GM12878 (cell line): Measurements from ENCODE around the gene ILKAP. TPM values are rescaled to one million over a fixed set of nuclear protein-coding genes. Genes with fewer than 3 reads are reported as not detected.

ENCODE experiments used
- ATAC-seq: fragments of 200-7000 bp; cut with Tn5 transposase; 3 replicates; pipeline ENCODE4 v1.9.1; 2020; ENCODE audit warnings: mild to moderate bottlenecking, moderate library complexity
- BruUV-seq: library from RNA; stranded (reverse); fragments of 400-500 nt; replicated peaks from 2 replicates; lab custom pipeline; 2021; lab: Mats Ljungman, UMichigan
- CTCF ChIA-PET: fragments of 300-600 bp; sonication (Branson Sonifier 250); formaldehyde crosslinking; extraction: SDS; loops from one replicate; lab custom pipeline; 2021; ENCODE audit warnings: inconsistent platforms; lab: Yijun Ruan, JAX
- POLR2A ChIA-PET: fragments of 350-600 bp; formaldehyde crosslinking; extraction: SDS; loops from one replicate; lab custom pipeline; 2021; ENCODE audit warnings: inconsistent platforms; lab: Charles Lee
- RAD21 ChIA-PET: fragments of 300-600 bp; sonication (Branson Sonifier 250); formaldehyde crosslinking; loops from one replicate; lab custom pipeline; 2023; ENCODE audit warnings: antibody characterized with exemption; ENCODE audit not compliant: unreplicated experiment; lab: Charles Lee
- SMC1A ChIA-PET: fragments of 300-600 bp; sonication (Branson Sonifier 250); formaldehyde crosslinking; loops from one replicate; lab custom pipeline; 2023; ENCODE audit not compliant: unreplicated experiment, uncharacterized antibody; lab: Charles Lee
- DNase-seq: peaks from one replicate; pipeline ENCODE4 v3.0.0-alpha.2; 2011; ENCODE audit warnings: low read depth, low spot score
- FAIRE-seq: peaks from 3 replicates; lab custom pipeline; 2011; peaks lifted over from hg19 to GRCh38; lab: Jason Lieb, UNC
- H2AFZ ChIP-seq: 2 replicates; pipeline ENCODE4 v1.6.0; 2011; ENCODE audit warnings: low read depth, low read length, control low read depth; ENCODE audit not compliant: control insufficient read depth
- H3K27ac ChIP-seq: 2 replicates; pipeline ENCODE4 v1.5.1; 2011; ENCODE audit warnings: control low read depth; ENCODE audit not compliant: control insufficient read depth, insufficient read depth
- H3K27me3 ChIP-seq, 2 experiments: replicated peaks in 1 of 2; 2 replicates each; pipeline versions ENCODE4 v1.6.0 to v1.6.1; 2011; ENCODE audit warnings: low read length in 1 of 2; ENCODE audit not compliant: control insufficient read depth in 2 of 2, insufficient read depth in 2 of 2
- H3K36me3 ChIP-seq, 2 experiments: 2 replicates each; pipeline ENCODE4 v1.5.1; 2011; ENCODE audit warnings: low read length in 1 of 2; ENCODE audit not compliant: control insufficient read depth in 2 of 2, insufficient read depth in 2 of 2
- H3K4me1 ChIP-seq: 2 replicates; pipeline ENCODE4 v1.6.1; 2011; ENCODE audit warnings: mild to moderate bottlenecking, low read length, moderate library complexity, mixed read lengths; ENCODE audit not compliant: control insufficient read depth, insufficient read depth
- H3K4me2 ChIP-seq: 2 replicates; pipeline ENCODE4 v1.6.0; 2011; ENCODE audit warnings: control low read depth; ENCODE audit not compliant: control insufficient read depth, insufficient read depth
- H3K4me3 ChIP-seq: fragments of 200-600 bp; sonication (generic); 2 replicates; pipeline ENCODE4 v1.5.1; 2016
- H3K79me2 ChIP-seq: 2 replicates; pipeline ENCODE4 v1.6.0; 2011; ENCODE audit warnings: low read length; ENCODE audit not compliant: control insufficient read depth, insufficient read depth
- H3K9ac ChIP-seq: 2 replicates; pipeline ENCODE4 v1.8.0; 2011; ENCODE audit warnings: low read length, control low read depth, mixed read lengths; ENCODE audit not compliant: control insufficient read depth, insufficient read depth
- H3K9me3 ChIP-seq: replicated peaks from 3 replicates; pipeline ENCODE4 v1.5.1; 2011; ENCODE audit warnings: mild to moderate bottlenecking, low read length; ENCODE audit not compliant: control insufficient read depth, insufficient read depth
- H4K20me1 ChIP-seq: 2 replicates; pipeline ENCODE4 v1.6.0; 2011; ENCODE audit not compliant: control insufficient read depth, insufficient read depth
- ATF7 ChIP-seq: fragments of 450-650 bp; IDR thresholded peaks from 2 replicates; pipeline ENCODE4 v1.6.1; 2016; ENCODE audit warnings: low read depth, mild to moderate bottlenecking
- HCFC1 ChIP-seq: fragments of 150-350 bp; IDR thresholded peaks from 2 replicates; pipeline ENCODE4 v1.6.1; 2014; ENCODE audit warnings: low read length
- HDAC2 ChIP-seq: fragments of 200-600 bp; sonication (generic); IDR thresholded peaks from 2 replicates; pipeline ENCODE4 v1.6.1; 2017
- HDAC6 ChIP-seq: fragments of 200-600 bp; sonication (generic); IDR thresholded peaks from one replicate; pipeline ENCODE4 v1.8.0; 2017; ENCODE audit warnings: antibody characterized with exemption; ENCODE audit not compliant: unreplicated experiment
- IRF4 ChIP-seq: IDR thresholded peaks from 2 replicates; pipeline ENCODE4 v1.6.1; 2011; ENCODE audit warnings: low read depth, low read length
- KDM1A ChIP-seq: fragments of 200-600 bp; sonication (generic); IDR thresholded peaks from 2 replicates; pipeline ENCODE4 v1.6.1; 2016; ENCODE audit warnings: borderline replicate concordance
- NBN ChIP-seq: fragments of 450-650 bp; IDR thresholded peaks from 2 replicates; pipeline ENCODE4 v1.6.1; 2016
- NRF1 ChIP-seq: conservative IDR thresholded peaks from 2 replicates; pipeline ENCODE4 v1.6.1; 2011; ENCODE audit warnings: mild to moderate bottlenecking, low read depth, low read length, improper control_type of control experiment
- RCOR1 ChIP-seq: conservative IDR thresholded peaks from 2 replicates; pipeline ENCODE4 v1.6.1; 2012; ENCODE audit warnings: low read depth, low read length, improper control_type of control experiment
- RFX5 ChIP-seq: IDR thresholded peaks from 2 replicates; pipeline ENCODE4 v1.6.1; 2011; ENCODE audit warnings: low read depth, low read length, improper control_type of control experiment
- SMARCA5 ChIP-seq: fragments of 450-650 bp; IDR thresholded peaks from 2 replicates; pipeline ENCODE4 v1.6.1; 2017; ENCODE audit warnings: mild to moderate bottlenecking
- SUPT20H ChIP-seq: IDR thresholded peaks from 2 replicates; pipeline ENCODE4 v1.6.1; 2011; ENCODE audit warnings: low read depth, mild to moderate bottlenecking, low read length, moderate library complexity, borderline replicate concordance; ENCODE audit not compliant: control insufficient read depth
- TCF12 ChIP-seq: IDR thresholded peaks from 2 replicates; pipeline ENCODE4 v1.6.1; 2011; ENCODE audit warnings: low read depth, mild to moderate bottlenecking, low read length
- WGBS: methylation state at CpG from one replicate; pipeline ENCODE4 v1.1.6; 2016; ENCODE audit warnings: low lambda C conversion rate; ENCODE audit not compliant: insufficient replicate concordance, insufficient coverage; ENCODE audit errors: missing lambda C conversion rate; 5-methylcytosine and 5-hydroxymethylcytosine counted together
- in situ Hi-C: fragments of 300-500 bp; cut with MboI; formaldehyde crosslinking; loops from 9 replicates; pipeline ENCODE4 v1.14.3; 2018; ENCODE audit warnings: mixed read lengths
- intact Hi-C: fragments of 100-400 bp; cut with micrococcal nuclease; formaldehyde crosslinking; loops from one replicate; pipeline ENCODE4 v1.14.2; 2022; ENCODE audit not compliant: unreplicated experiment
- polyA plus RNA-seq, 11 experiments: library from polyadenylated mRNA; depleted of rRNA in 4 of 11; unstranded in 6 of 11; stranded (reverse) in 5 of 11; fragments of >200 nt; fragmentation: Nextera tagmentation in 4 of 11; fragmentation: Illumina TruSeq in 1 of 11; extraction: Ambion mirVana in 4 of 11; extraction: Trizol in 1 of 11; gene quantifications; 1 replicate in 1 of 11; 2 replicates in 10 of 11; pipeline versions ENCODE4 v1.2.1 to v1.2.3, GENCODE V29; 2011 to 2016; ENCODE audit warnings: inconsistent platforms in 2 of 11, missing spikeins in 2 of 11, low read depth in 1 of 11
- total RNA-seq, 4 experiments: library from RNA; depleted of rRNA in 3 of 4; stranded (reverse); fragments of >200 nt in 3 of 4; fragmentation: Illumina TruSeq in 1 of 4; extraction: Trizol in 1 of 4; gene quantifications; 2 replicates each; pipeline versions ENCODE4 v1.2.1 to v1.2.3, GENCODE V29; 2013 to 2021
- TF ChIP-seq, protein P1 (sequence below): fragments of 450-650 bp; IDR thresholded peaks from 2 replicates; pipeline ENCODE4 v1.6.1; 2017; ENCODE audit warnings: mild to moderate bottlenecking, moderate library complexity
- TF ChIP-seq, protein P2 (sequence below): IDR thresholded peaks from 2 replicates; pipeline ENCODE4 v1.6.1; 2011; ENCODE audit warnings: low read depth, low read length, improper control_type of control experiment, borderline replicate concordance

ILKAP gene
- total and polyA plus RNA-seq, 10 of the 15 experiments (the other 5 are each of a cell fraction or from before 2014, with no cell fraction given): 4.2 to 65.3 (median 37.3) TPM

DNA sequence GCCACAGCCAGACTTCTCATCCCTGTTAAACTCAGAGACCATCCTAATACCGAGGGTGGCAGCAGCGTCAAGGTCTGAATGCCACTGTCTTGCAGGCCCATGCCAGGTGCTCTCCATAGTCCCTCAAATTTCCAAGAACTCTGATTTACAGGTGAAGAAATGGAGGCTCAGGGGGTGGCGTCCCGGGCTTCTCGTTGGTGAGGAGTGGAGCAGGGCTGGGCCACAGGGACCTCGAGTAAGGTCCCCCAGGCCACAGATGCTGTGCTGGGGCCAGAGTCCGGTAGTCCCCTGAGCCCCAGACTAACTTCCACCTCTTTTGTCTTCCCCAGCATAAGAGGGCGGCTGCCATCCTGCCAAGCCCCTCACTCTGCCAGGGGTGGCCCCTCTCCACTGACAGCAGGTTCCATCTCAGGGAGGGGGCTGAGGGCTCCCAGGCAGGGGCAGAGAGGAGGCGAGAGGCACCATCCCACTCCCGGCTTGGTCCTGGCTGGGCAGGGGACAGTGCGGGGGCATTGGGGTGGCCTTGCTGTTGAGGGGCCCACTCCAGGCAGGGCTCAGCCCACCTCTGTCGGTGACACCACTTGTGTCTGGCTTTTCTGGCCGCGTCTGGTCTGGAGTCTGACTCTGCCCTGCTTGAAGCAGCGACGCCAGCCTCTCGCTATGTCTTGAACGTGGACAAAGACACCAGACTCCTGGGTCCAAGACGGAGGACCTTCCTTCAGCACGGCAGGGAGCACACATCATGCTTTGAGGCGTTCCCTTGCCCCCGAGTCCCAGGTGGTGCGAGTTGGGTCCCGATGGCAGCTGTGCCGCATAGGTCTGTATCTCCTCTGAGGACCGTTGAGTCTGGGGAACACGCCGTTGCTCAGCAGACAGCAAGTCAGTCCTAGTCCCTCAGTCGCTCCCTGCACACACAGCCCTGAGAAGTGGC is 80.9 kb downstream of the ILKAP start:
- H3K36me3 ChIP-seq: no peaks in the 10 kb centered on the region
- peak; percentile 13 for FAIRE-seq
- no peak for TF ChIP-seq SUPT20H
- no peak for TF ChIP-seq HDAC2
- no peak for TF ChIP-seq SMARCA5
- no peak for TF ChIP-seq RFX5
- TF ChIP-seq HDAC6: no peak
- TF ChIP-seq IRF4: no peak
- no peak for TF ChIP-seq TCF12
- no peak for TF ChIP-seq NRF1
- no peak for TF ChIP-seq KDM1A
- no peak for TF ChIP-seq ATF7
- no peak for TF ChIP-seq NBN
- TF ChIP-seq, protein P1, sequence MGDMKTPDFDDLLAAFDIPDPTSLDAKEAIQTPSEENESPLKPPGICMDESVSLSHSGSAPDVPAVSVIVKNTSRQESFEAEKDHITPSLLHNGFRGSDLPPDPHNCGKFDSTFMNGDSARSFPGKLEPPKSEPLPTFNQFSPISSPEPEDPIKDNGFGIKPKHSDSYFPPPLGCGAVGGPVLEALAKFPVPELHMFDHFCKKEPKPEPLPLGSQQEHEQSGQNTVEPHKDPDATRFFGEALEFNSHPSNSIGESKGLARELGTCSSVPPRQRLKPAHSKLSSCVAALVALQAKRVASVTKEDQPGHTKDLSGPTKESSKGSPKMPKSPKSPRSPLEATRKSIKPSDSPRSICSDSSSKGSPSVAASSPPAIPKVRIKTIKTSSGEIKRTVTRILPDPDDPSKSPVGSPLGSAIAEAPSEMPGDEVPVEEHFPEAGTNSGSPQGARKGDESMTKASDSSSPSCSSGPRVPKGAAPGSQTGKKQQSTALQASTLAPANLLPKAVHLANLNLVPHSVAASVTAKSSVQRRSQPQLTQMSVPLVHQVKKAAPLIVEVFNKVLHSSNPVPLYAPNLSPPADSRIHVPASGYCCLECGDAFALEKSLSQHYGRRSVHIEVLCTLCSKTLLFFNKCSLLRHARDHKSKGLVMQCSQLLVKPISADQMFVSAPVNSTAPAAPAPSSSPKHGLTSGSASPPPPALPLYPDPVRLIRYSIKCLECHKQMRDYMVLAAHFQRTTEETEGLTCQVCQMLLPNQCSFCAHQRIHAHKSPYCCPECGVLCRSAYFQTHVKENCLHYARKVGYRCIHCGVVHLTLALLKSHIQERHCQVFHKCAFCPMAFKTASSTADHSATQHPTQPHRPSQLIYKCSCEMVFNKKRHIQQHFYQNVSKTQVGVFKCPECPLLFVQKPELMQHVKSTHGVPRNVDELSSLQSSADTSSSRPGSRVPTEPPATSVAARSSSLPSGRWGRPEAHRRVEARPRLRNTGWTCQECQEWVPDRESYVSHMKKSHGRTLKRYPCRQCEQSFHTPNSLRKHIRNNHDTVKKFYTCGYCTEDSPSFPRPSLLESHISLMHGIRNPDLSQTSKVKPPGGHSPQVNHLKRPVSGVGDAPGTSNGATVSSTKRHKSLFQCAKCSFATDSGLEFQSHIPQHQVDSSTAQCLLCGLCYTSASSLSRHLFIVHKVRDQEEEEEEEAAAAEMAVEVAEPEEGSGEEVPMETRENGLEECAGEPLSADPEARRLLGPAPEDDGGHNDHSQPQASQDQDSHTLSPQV: no peak
- no peak for TF ChIP-seq HCFC1
- TF ChIP-seq, protein P2, sequence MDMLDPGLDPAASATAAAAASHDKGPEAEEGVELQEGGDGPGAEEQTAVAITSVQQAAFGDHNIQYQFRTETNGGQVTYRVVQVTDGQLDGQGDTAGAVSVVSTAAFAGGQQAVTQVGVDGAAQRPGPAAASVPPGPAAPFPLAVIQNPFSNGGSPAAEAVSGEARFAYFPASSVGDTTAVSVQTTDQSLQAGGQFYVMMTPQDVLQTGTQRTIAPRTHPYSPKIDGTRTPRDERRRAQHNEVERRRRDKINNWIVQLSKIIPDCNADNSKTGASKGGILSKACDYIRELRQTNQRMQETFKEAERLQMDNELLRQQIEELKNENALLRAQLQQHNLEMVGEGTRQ: no peak
- no peak for TF ChIP-seq RCOR1
- no peaks in the 10 kb centered on the region for H3K27me3 ChIP-seq
- in situ Hi-C loops (no loop called here), intact Hi-C loops (no loop called here)
- H4K20me1 ChIP-seq: no peaks in the 10 kb centered on the region
- no peak for ATAC-seq
- RAD21 ChIA-PET: no interaction called here
- H3K9me3 ChIP-seq: peaks cover 4% of the 10 kb centered on the region; the same call in 2 of the 3 replicates
- no peaks in the 10 kb centered on the region for H3K79me2 ChIP-seq
- CTCF ChIA-PET: no interaction called here
- H3K27ac ChIP-seq: no peak overlapping the region
- H3K4me2 ChIP-seq: no peak overlapping the region
- no peaks in the 10 kb centered on the region for H3K4me1 ChIP-seq
- DNase-seq: no peak
- H2AFZ ChIP-seq: no peak overlapping the region
- H3K4me3 ChIP-seq: no peak overlapping the region
- BruUV-seq: no TSS peak
- POLR2A ChIA-PET: no interaction called here
- WGBS: 64% methylated on average over 29 of the region's 29 CpGs
- SMC1A ChIA-PET: no interaction called here
- H3K9ac ChIP-seq: no peak overlapping the region
